Colonic mucosa (tissue), 4 donors: ENCODE data around the gene BEST3. TPM values are rescaled to one million over a fixed set of nuclear protein-coding genes. Genes with fewer than 3 reads are reported as not detected.

Source experiments
- DNase-seq: peaks from one replicate; pipeline ENCODE4 v3.0.0-alpha.2; 2020
- H3K27ac ChIP-seq: fragments of 200-600 bp; one replicate; pipeline ENCODE4 v1.8.0; 2021
- H3K27me3 ChIP-seq: fragments of 200-600 bp; one replicate; pipeline ENCODE4 v1.8.0; 2021
- H3K36me3 ChIP-seq: fragments of 200-600 bp; one replicate; pipeline ENCODE4 v1.8.0; 2021
- H3K4me1 ChIP-seq: fragments of 200-600 bp; one replicate; pipeline ENCODE4 v1.8.0; 2021; ENCODE audit warnings: mild to moderate bottlenecking
- H3K4me3 ChIP-seq: fragments of 200-600 bp; one replicate; pipeline ENCODE4 v1.8.0; 2021
- H3K9ac ChIP-seq, 2 donors: one replicate each; pipeline ENCODE4 v1.7.0; 2013; ENCODE audit warnings: control low read depth in 2 of 2, low read depth in 2 of 2, low read length in 2 of 2
- H3K9me3 ChIP-seq: fragments of 200-600 bp; one replicate; pipeline ENCODE4 v1.8.0; 2021
- CTCF ChIP-seq: fragments of 200-600 bp; IDR thresholded peaks from one replicate; pipeline ENCODE4 v1.8.0; 2022; ENCODE audit warnings: antibody characterized with exemption, mild to moderate bottlenecking
- intact Hi-C: fragments of 100-400 bp; cut with DNase I; formaldehyde crosslinking; loops from one replicate; pipeline ENCODE4 v1.14.1; 2022
- total RNA-seq, 2 donors: library from RNA; stranded (reverse); fragmentation: NEBNext Ultra II Directional in 1 of 2; extraction: Animal tissue kit (Norgen Biotek cat#: 25700) in 1 of 2; gene quantifications; one replicate each; pipeline ENCODE4 v1.2.1, GENCODE V29; 2021
- donor health status: healthy.
- donor health status: DM: no; HTN: no; CAD: no.
- donor health status: DM: no; HTN: no; CAD: no.

BEST3 gene
- total RNA-seq, 2 donors from 2014 or later = not detected

GRCh38 chr12:69732088-69732487, 33.0 kb upstream of the BEST3 start:
- intact Hi-C loops = no loop called here
- H3K4me1 ChIP-seq = no peaks in the 10 kb centered on the region
- H3K27ac ChIP-seq = no peak overlapping the region
- no peak overlapping the region for H3K9ac ChIP-seq
- H3K27me3 ChIP-seq = no peaks in the 10 kb centered on the region
- H3K36me3 ChIP-seq = no peaks in the 10 kb centered on the region
- no peaks in the 10 kb centered on the region for H3K9me3 ChIP-seq
- DNase-seq = no peak
- TF ChIP-seq CTCF = no peak
- no peak overlapping the region for H3K4me3 ChIP-seq

- Histone ChIP-seq H3K27me3 (no peaks in the 10 kb centered on the region), H3K9me3 (no peaks in the 10 kb centered on the region), H3K9ac (no peak overlapping the region), H3K36me3 (no peaks in the 10 kb centered on the region), H3K27ac (no peak overlapping the region), H3K4me1 (no peaks in the 10 kb centered on the region), H3K4me3 (no peak overlapping the region)
- no peak for TF ChIP-seq CTCF
- DNase-seq = no peak
- intact Hi-C loops = no loop called here
These were observed 27.8 kb upstream of the BEST3 start for GRCh38 chr12:69726922-69727321.

GRCh38 chr12:69720750-69721149, 21.6 kb upstream of the BEST3 start:
- intact Hi-C loops = no loop called here
- H3K27me3 ChIP-seq = no peaks in the 10 kb centered on the region
- no peaks in the 10 kb centered on the region for H3K4me1 ChIP-seq
- no peak for TF ChIP-seq CTCF
- H3K9me3 ChIP-seq = no peaks in the 10 kb centered on the region
- no peak overlapping the region for H3K4me3 ChIP-seq
- no peak for DNase-seq
- no peak overlapping the region for H3K9ac ChIP-seq
- no peaks in the 10 kb centered on the region for H3K36me3 ChIP-seq
- H3K27ac ChIP-seq = no peak overlapping the region

- no peaks in the 10 kb centered on the region for H3K27me3 ChIP-seq
- H3K4me3 ChIP-seq = no peak overlapping the region
- H3K4me1 ChIP-seq = no peaks in the 10 kb centered on the region
- no peak for TF ChIP-seq CTCF
- H3K9me3 ChIP-seq = no peaks in the 10 kb centered on the region
- DNase-seq = no peak
- no peaks in the 10 kb centered on the region for H3K36me3 ChIP-seq
- no peak overlapping the region for H3K9ac ChIP-seq
- H3K27ac ChIP-seq = no peak overlapping the region
- intact Hi-C loops = no loop called here
These were observed 20.5 kb upstream of the BEST3 start for GRCh38 chr12:69719336-69720316.

- no peak for TF ChIP-seq CTCF
- Histone ChIP-seq H3K36me3 (no peaks in the 10 kb centered on the region), H3K4me1 (no peaks in the 10 kb centered on the region), H3K27me3 (no peaks in the 10 kb centered on the region), H3K4me3 (no peak overlapping the region), H3K9ac (no peak overlapping the region), H3K9me3 (no peaks in the 10 kb centered on the region), H3K27ac (no peak overlapping the region)
- intact Hi-C loops = no loop called here
- no peak for DNase-seq
These were observed 15.4 kb upstream of the BEST3 start for GRCh38 chr12:69714542-69714941.
